Measurements from ENCODE around the gene GPC3. TPM values are rescaled to one million over a fixed set of nuclear protein-coding genes. Genes with fewer than 3 reads are reported as not detected.

The GPC3 gene
- total and polyA plus RNA-seq, 2 donors (not counting 3 experiments of a cell fraction or from before 2014, with no cell fraction given) = not detected

DNA sequence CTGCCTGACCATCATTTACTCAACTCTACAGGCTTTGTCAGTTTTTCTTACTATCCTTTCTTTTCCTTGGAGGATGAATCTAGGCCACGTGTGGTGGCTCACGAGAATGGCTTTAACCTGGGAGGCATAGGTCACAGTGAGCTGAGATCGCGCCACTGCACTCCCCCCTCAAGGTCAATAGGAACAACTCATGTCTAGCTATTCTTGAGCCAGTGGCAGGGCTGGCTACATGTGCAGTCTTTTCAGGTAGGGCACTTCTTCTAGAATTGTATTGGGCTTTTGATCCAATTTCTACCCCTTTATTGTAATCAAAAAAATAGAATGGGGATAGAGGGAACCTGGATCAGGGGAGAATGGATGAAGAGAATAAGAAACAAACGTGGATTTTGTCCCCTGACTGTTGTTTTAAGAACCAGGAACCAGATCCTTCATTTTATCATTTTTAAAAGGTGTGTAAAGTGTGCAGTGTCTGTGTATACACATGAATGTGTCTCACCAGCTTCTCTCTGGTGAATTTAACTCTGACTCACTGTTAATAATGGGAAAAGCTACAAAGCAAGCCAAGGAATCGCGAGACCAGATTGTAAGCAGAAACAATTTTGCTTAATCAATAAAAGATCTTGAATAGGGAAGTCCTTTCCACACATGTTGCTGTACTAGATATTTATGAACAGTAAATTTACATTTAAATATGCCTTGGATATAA is 286.2 kb downstream of the GPC3 start:
- intact Hi-C loops (cut with micrococcal nuclease) (no loop called here), dilution Hi-C loops (cut with MboI; ENCODE audit: extremely low pct_ligation_motif_present, low sequenced_read_pairs) (no loop called here)
- Histone ChIP-seq H3K27me3 (ENCODE audit: control insufficient read depth in 2 of 2, insufficient read depth in 2 of 2, low read length in 2 of 2) (no peaks in the 10 kb centered on the region), H3K9me1 (replicated peaks; ENCODE audit: control insufficient read depth, extremely low read depth, insufficient read depth, low read length) (no peaks in the 10 kb centered on the region), H3K9ac (replicated peaks; ENCODE audit: extremely low read depth, insufficient read depth, low read length) (no peak overlapping the region), H3K4me1 (ENCODE audit: control insufficient read depth, extremely low read depth, insufficient read depth, low read length) (no peaks in the 10 kb centered on the region), H3K9me3 (replicated peaks; ENCODE audit: control insufficient read depth, insufficient read depth, low read length) (no peaks in the 10 kb centered on the region), H3K27ac (ENCODE audit: insufficient read depth, low read depth, low read length) (no peak overlapping the region), H3K4me3 (replicated peaks in 1 of 3; ENCODE audit: insufficient read depth in 1 of 3, low read depth in 1 of 3, low read length in 3 of 3) (no peak overlapping the region), H3K4me2 (ENCODE audit: insufficient read depth, low read length) (no peak overlapping the region), H4K20me1 (replicated peaks; ENCODE audit: control insufficient read depth, extremely low read depth, insufficient read depth, low read length) (no peaks in the 10 kb centered on the region), H3K36me3 (ENCODE audit: control insufficient read depth in 2 of 2, extremely low read depth in 1 of 2, insufficient read depth in 2 of 2, low read length in 2 of 2) (no peaks in the 10 kb centered on the region), H2AFZ (ENCODE audit: low read depth, low read length) (no peak overlapping the region), H3K79me2 (ENCODE audit: control insufficient read depth, insufficient read depth, low read length) (no peaks in the 10 kb centered on the region)
- no TSS peak for BruUV-seq (replicated peaks)
- TF ChIP-seq MYC (IDR thresholded peaks at IDR 0.05; ENCODE audit: low read depth, low read length) (no peak), GATA2 (IDR thresholded peaks at IDR 0.05; ENCODE audit: insufficient read depth, insufficient read length, low read depth, low read length) (no peak), POLR2A (IDR thresholded peaks at IDR 0.05; ENCODE audit: low read depth, low read length) (no peak), JUN (IDR thresholded peaks at IDR 0.05; ENCODE audit: borderline replicate concordance, insufficient read depth, insufficient read length, low read depth) (no peak), EZH2 (IDR thresholded peaks at IDR 0.05; ENCODE audit: borderline replicate concordance, low read depth, low read length, severe bottlenecking) (no peak), CTCF (IDR thresholded peaks at IDR 0.05; ENCODE audit: extremely low read depth in 1 of 2, insufficient read depth in 1 of 2, low read depth in 1 of 2, low read length in 2 of 2) (no peak), FOS (IDR thresholded peaks at IDR 0.05; ENCODE audit: borderline replicate concordance, insufficient read depth, low read length) (no peak), MAX (IDR thresholded peaks at IDR 0.05; ENCODE audit: insufficient read depth, insufficient read length) (no peak), POLR2AphosphoS5 (IDR thresholded peaks at IDR 0.05; ENCODE audit: insufficient read depth, low read depth, low read length) (no peak)
- FAIRE-seq (no peak), DNase-seq (ENCODE audit: low read depth, low spot score) (no peak)
- ChIA-PET CTCF (no interaction called here), POLR2A (no interaction called here)
